ENCODE results near the gene C1QTNF12.
A peak's percentile ranks its signal among the peaks of the same experiment; 100 is the strongest.

C1QTNF12 gene

GRCh38 chr1:1243266-1243660 lies 3.3 kb downstream of the C1QTNF12 start:
- no peak for DNase-seq (ENCODE audit: low spot score)
- no peaks in the 10 kb centered on the region for H3K27me3 ChIP-seq (ENCODE audit: insufficient read depth, poor library complexity, severe bottlenecking)
- no peaks in the 10 kb centered on the region for H3K9me3 ChIP-seq (ENCODE audit: severe bottlenecking)
- H3K27ac ChIP-seq (ENCODE audit: poor library complexity, severe bottlenecking): no peak overlapping the region
- no peak for ATAC-seq (ENCODE audit: low read depth)
- H3K36me3 ChIP-seq (ENCODE audit: low read depth): no peaks in the 10 kb centered on the region
- no peak overlapping the region for H3K4me3 ChIP-seq (ENCODE audit: severe bottlenecking)
- TF ChIP-seq, protein P1, sequence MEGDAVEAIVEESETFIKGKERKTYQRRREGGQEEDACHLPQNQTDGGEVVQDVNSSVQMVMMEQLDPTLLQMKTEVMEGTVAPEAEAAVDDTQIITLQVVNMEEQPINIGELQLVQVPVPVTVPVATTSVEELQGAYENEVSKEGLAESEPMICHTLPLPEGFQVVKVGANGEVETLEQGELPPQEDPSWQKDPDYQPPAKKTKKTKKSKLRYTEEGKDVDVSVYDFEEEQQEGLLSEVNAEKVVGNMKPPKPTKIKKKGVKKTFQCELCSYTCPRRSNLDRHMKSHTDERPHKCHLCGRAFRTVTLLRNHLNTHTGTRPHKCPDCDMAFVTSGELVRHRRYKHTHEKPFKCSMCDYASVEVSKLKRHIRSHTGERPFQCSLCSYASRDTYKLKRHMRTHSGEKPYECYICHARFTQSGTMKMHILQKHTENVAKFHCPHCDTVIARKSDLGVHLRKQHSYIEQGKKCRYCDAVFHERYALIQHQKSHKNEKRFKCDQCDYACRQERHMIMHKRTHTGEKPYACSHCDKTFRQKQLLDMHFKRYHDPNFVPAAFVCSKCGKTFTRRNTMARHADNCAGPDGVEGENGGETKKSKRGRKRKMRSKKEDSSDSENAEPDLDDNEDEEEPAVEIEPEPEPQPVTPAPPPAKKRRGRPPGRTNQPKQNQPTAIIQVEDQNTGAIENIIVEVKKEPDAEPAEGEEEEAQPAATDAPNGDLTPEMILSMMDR (IDR thresholded peaks at IDR 0.05; ENCODE audit: poor library complexity, severe bottlenecking): no peak
- H3K4me1 ChIP-seq (ENCODE audit: insufficient read depth, poor library complexity, severe bottlenecking): peaks cover 3% of the 10 kb centered on the region

- ATAC-seq (ENCODE audit: low read depth): no peak
Measured at GRCh38 chr1:1242461-1243265, 3.9 kb downstream of the C1QTNF12 start.

DNA sequence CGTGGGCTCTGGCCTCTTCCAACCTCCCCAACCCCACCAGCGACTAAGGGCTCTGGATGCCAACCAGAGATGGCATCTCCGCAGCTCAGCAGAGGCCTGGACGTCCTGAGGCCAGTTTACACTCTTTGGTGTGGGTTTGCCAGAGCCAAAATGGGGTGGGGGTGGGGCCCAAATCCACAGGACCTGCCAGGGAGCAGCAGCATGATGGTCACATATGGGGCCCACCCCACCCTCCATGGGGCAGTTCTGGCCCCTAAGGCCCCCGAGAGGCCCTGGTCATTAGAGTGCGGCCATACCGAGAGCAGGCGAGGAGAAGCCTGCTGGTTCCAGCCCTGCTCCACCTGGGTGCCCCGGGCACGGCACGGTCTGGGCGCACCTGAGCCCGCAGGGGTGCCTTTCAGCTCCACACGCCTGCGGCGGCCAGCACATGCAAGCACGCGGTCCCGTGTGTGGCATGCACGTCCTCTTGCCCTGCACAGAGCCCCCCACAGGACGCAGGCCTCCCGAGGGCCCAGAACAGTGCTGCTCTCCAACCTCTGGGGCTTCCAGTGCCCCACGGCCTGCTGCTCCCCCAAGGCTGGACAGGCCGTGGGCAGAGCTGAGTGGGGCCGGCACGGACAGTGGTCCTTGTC lies 4.8 kb downstream of the C1QTNF12 start:
- TF ChIP-seq, protein P1 (IDR thresholded peaks at IDR 0.05; ENCODE audit: poor library complexity, severe bottlenecking): no peak
- Histone ChIP-seq H3K27me3 (ENCODE audit: insufficient read depth, poor library complexity, severe bottlenecking) (no peaks in the 10 kb centered on the region), H3K36me3 (ENCODE audit: low read depth) (no peaks in the 10 kb centered on the region), H3K4me3 (ENCODE audit: severe bottlenecking) (no peak overlapping the region), H3K4me1 (ENCODE audit: insufficient read depth, poor library complexity, severe bottlenecking) (peaks cover 10% of the 10 kb centered on the region), H3K27ac (ENCODE audit: poor library complexity, severe bottlenecking) (no peak overlapping the region), H3K9me3 (ENCODE audit: severe bottlenecking) (no peaks in the 10 kb centered on the region)
- DNase-seq (ENCODE audit: low spot score) (no peak), ATAC-seq (ENCODE audit: low read depth) (no peak)

More at GRCh38 chr1:1242461-1243265, 3.9 kb downstream of the C1QTNF12 start:
- H3K9me3 ChIP-seq (ENCODE audit: severe bottlenecking): no peaks in the 10 kb centered on the region
- H3K27ac ChIP-seq (ENCODE audit: poor library complexity, severe bottlenecking): no peak overlapping the region
- H3K36me3 ChIP-seq (ENCODE audit: low read depth): no peaks in the 10 kb centered on the region
- peaks cover 9% of the 10 kb centered on the region for H3K4me1 ChIP-seq (ENCODE audit: insufficient read depth, poor library complexity, severe bottlenecking)
- no peaks in the 10 kb centered on the region for H3K27me3 ChIP-seq (ENCODE audit: insufficient read depth, poor library complexity, severe bottlenecking)
- TF ChIP-seq, protein P1 (IDR thresholded peaks at IDR 0.05; ENCODE audit: poor library complexity, severe bottlenecking): no peak
- DNase-seq (ENCODE audit: low spot score): no peak
- H3K4me3 ChIP-seq (ENCODE audit: severe bottlenecking): no peak overlapping the region

- DNase-seq (ENCODE audit: low spot score): no peak
- H3K9me3 ChIP-seq (ENCODE audit: severe bottlenecking): no peaks in the 10 kb centered on the region
- no peak overlapping the region for H3K27ac ChIP-seq (ENCODE audit: poor library complexity, severe bottlenecking)
- H3K36me3 ChIP-seq (ENCODE audit: low read depth): no peaks in the 10 kb centered on the region
- H3K27me3 ChIP-seq (ENCODE audit: insufficient read depth, poor library complexity, severe bottlenecking): no peaks in the 10 kb centered on the region
- H3K4me3 ChIP-seq (ENCODE audit: severe bottlenecking): no peak overlapping the region
- H3K4me1 ChIP-seq (ENCODE audit: insufficient read depth, poor library complexity, severe bottlenecking): peaks cover 10% of the 10 kb centered on the region
- TF ChIP-seq, protein P1 (IDR thresholded peaks at IDR 0.05; ENCODE audit: poor library complexity, severe bottlenecking): no peak
- ATAC-seq (ENCODE audit: low read depth): peak; percentile 22; the same call in 2 of the 3 replicates
Measured at GRCh38 chr1:1240822-1241587, 5.5 kb downstream of the C1QTNF12 start.
